ENCODE results near the gene NLN. TPM values are rescaled to one million over a fixed set of nuclear protein-coding genes. Genes with fewer than 3 reads are reported as not detected.

NLN gene
- total and polyA plus RNA-seq, 2 donors (not counting 1 experiment from before 2014, with no cell fraction given): 29.2 to 33.7 TPM

DNA sequence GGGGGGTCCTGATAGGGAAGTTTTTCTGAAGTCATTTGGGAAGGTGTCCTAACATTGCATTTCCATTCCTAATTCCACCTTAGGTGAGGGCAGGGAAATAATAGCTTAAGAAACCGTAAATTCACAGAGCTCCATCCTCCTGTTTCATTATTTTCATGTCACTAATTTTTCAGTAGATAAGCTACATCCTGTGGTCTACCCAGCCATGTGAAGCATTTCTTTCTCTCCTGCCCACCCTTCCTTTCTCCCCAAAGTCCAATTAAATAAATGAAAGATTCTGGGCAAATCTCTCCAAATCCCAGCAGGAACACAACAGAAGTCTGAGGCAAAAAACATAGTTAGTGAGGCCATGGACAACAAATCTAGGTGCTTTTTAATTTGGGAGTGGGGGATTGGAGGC lies 109.3 kb downstream of the NLN start:
- Histone ChIP-seq H3K4me3 (replicated peaks in 1 of 4; ENCODE audit: control extremely low read depth in 1 of 4, insufficient read depth in 1 of 4, low read depth in 3 of 4, low read length in 4 of 4) (no peak overlapping the region), H3K4me1 (ENCODE audit: control insufficient read depth, extremely low read depth, insufficient read depth, low read length) (peaks cover 4% of the 10 kb centered on the region), H3K27me3 (ENCODE audit: control insufficient read depth, insufficient read depth, low read length) (no peaks in the 10 kb centered on the region), H4K20me1 (ENCODE audit: control insufficient read depth, extremely low read depth, insufficient read depth, low read length) (no peaks in the 10 kb centered on the region), H3K9ac (ENCODE audit: insufficient read depth, low read length) (no peak overlapping the region), H3K9me3 (ENCODE audit: control insufficient read depth, insufficient read depth, low read depth, low read length) (no peaks in the 10 kb centered on the region), H2AFZ (ENCODE audit: low read length) (no peak overlapping the region), H3K36me3 (ENCODE audit: control insufficient read depth, insufficient read depth, low read length) (no peaks in the 10 kb centered on the region), H3K79me2 (ENCODE audit: control insufficient read depth, insufficient read depth, low read length) (no peaks in the 10 kb centered on the region), H3K4me2 (ENCODE audit: extremely low read depth, insufficient read depth, low read length) (no peak overlapping the region), H3K27ac (ENCODE audit: insufficient read depth, low read length) (no peak overlapping the region)
- TF ChIP-seq EZH2 (IDR thresholded peaks at IDR 0.05; ENCODE audit: low read length, missing control alignments) (no peak), CTCF (conservative IDR thresholded peaks at IDR 0.05 in 1 of 2, IDR thresholded peaks at IDR 0.05 in 1 of 2; ENCODE audit: low read depth in 1 of 2, low read length in 2 of 2) (no peak)
- peak in 1 of 2 donors; percentile 68 for DNase-seq (ENCODE audit: low read depth in 2 of 2)

GRCh38 chr5:65832152-65832551 lies 110.1 kb downstream of the NLN start:
- no peaks in the 10 kb centered on the region for H3K36me3 ChIP-seq (ENCODE audit: control insufficient read depth, insufficient read depth, low read length)
- TF ChIP-seq CTCF (conservative IDR thresholded peaks at IDR 0.05 in 1 of 2, IDR thresholded peaks at IDR 0.05 in 1 of 2; ENCODE audit: low read depth in 1 of 2, low read length in 2 of 2): no peak
- TF ChIP-seq EZH2 (IDR thresholded peaks at IDR 0.05; ENCODE audit: low read length, missing control alignments): no peak
- peaks cover 4% of the 10 kb centered on the region for H3K4me1 ChIP-seq (ENCODE audit: control insufficient read depth, extremely low read depth, insufficient read depth, low read length)
- H3K27me3 ChIP-seq (ENCODE audit: control insufficient read depth, insufficient read depth, low read length): no peaks in the 10 kb centered on the region
- no peak overlapping the region for H3K4me2 ChIP-seq (ENCODE audit: extremely low read depth, insufficient read depth, low read length)
- H3K9me3 ChIP-seq (ENCODE audit: control insufficient read depth, insufficient read depth, low read depth, low read length): no peaks in the 10 kb centered on the region
- no peak overlapping the region for H2AFZ ChIP-seq (ENCODE audit: low read length)
- H3K9ac ChIP-seq (ENCODE audit: insufficient read depth, low read length): no peak overlapping the region
- H3K79me2 ChIP-seq (ENCODE audit: control insufficient read depth, insufficient read depth, low read length): no peaks in the 10 kb centered on the region
- no peak overlapping the region for H3K27ac ChIP-seq (ENCODE audit: insufficient read depth, low read length)
- no peak overlapping the region for H3K4me3 ChIP-seq (replicated peaks in 1 of 4; ENCODE audit: control extremely low read depth in 1 of 4, insufficient read depth in 1 of 4, low read depth in 3 of 4, low read length in 4 of 4)
- DNase-seq (ENCODE audit: low read depth in 2 of 2): no peak
- H4K20me1 ChIP-seq (ENCODE audit: control insufficient read depth, extremely low read depth, insufficient read depth, low read length): no peaks in the 10 kb centered on the region

GRCh38 chr5:65832603-65833228 lies 110.7 kb downstream of the NLN start:
- no peaks in the 10 kb centered on the region for H3K9me3 ChIP-seq (ENCODE audit: control insufficient read depth, insufficient read depth, low read depth, low read length)

More at GRCh38 chr5:65832603-65833228, 110.7 kb downstream of the NLN start:
- H3K27ac ChIP-seq (ENCODE audit: insufficient read depth, low read length): no peak overlapping the region
- no peak overlapping the region for H3K4me3 ChIP-seq (replicated peaks in 1 of 4; ENCODE audit: control extremely low read depth in 1 of 4, insufficient read depth in 1 of 4, low read depth in 3 of 4, low read length in 4 of 4)
- no peaks in the 10 kb centered on the region for H3K79me2 ChIP-seq (ENCODE audit: control insufficient read depth, insufficient read depth, low read length)
- no peaks in the 10 kb centered on the region for H3K27me3 ChIP-seq (ENCODE audit: control insufficient read depth, insufficient read depth, low read length)
- H4K20me1 ChIP-seq (ENCODE audit: control insufficient read depth, extremely low read depth, insufficient read depth, low read length): no peaks in the 10 kb centered on the region
- no peaks in the 10 kb centered on the region for H3K36me3 ChIP-seq (ENCODE audit: control insufficient read depth, insufficient read depth, low read length)
- peaks cover 6% of the 10 kb centered on the region for H3K4me1 ChIP-seq (ENCODE audit: control insufficient read depth, extremely low read depth, insufficient read depth, low read length)
- DNase-seq (ENCODE audit: low read depth in 2 of 2): peak in 1 of 2 donors; percentile 7
- H3K9ac ChIP-seq (ENCODE audit: insufficient read depth, low read length): no peak overlapping the region
- no peak overlapping the region for H2AFZ ChIP-seq (ENCODE audit: low read length)
- H3K4me2 ChIP-seq (ENCODE audit: extremely low read depth, insufficient read depth, low read length): no peak overlapping the region
- no peak for TF ChIP-seq CTCF (conservative IDR thresholded peaks at IDR 0.05 in 1 of 2, IDR thresholded peaks at IDR 0.05 in 1 of 2; ENCODE audit: low read depth in 1 of 2, low read length in 2 of 2)
- no peak for TF ChIP-seq EZH2 (IDR thresholded peaks at IDR 0.05; ENCODE audit: low read length, missing control alignments)

Data from fibroblast of lung (primary cell).